RWPE2 (cell line): ENCODE results near the gene DPP10.

Experiments used
- ATAC-seq: fragments of 200-7000 bp; cut with Tn5 transposase; 3 replicates; pipeline ENCODE4 v1.9.1; 2021; ENCODE audit warnings: low read depth
- DNase-seq: peaks from one replicate; pipeline ENCODE4 v3.0.0-alpha.2; 2020; ENCODE audit warnings: low spot score
- H3K27ac ChIP-seq: fragments of 450-650 bp; 2 replicates; pipeline ENCODE4 v1.5.1; 2017; ENCODE audit warnings: mild to moderate bottlenecking; ENCODE audit not compliant: poor library complexity, severe bottlenecking
- H3K27me3 ChIP-seq: fragments of 250-450 bp; sonication (Bioruptor Pico); 2 replicates; pipeline ENCODE4 v1.5.1; 2021; ENCODE audit warnings: mild to moderate bottlenecking, moderate library complexity; ENCODE audit not compliant: insufficient read depth, poor library complexity, severe bottlenecking
- H3K36me3 ChIP-seq: fragments of 250-450 bp; sonication (Bioruptor Pico); 2 replicates; pipeline ENCODE4 v1.5.1; 2020; ENCODE audit warnings: low read depth, mild to moderate bottlenecking, moderate library complexity
- H3K4me1 ChIP-seq: fragments of 250-450 bp; sonication (Bioruptor Pico); 2 replicates; pipeline ENCODE4 v1.5.1; 2021; ENCODE audit warnings: mild to moderate bottlenecking, moderate library complexity; ENCODE audit not compliant: insufficient read depth, poor library complexity, severe bottlenecking
- H3K4me3 ChIP-seq: fragments of 250-450 bp; sonication (Bioruptor Pico); 2 replicates; pipeline ENCODE4 v1.5.1; 2021; ENCODE audit warnings: mild to moderate bottlenecking, moderate library complexity; ENCODE audit not compliant: severe bottlenecking
- H3K9me3 ChIP-seq: fragments of 250-450 bp; sonication (Bioruptor Pico); 2 replicates; pipeline ENCODE4 v1.5.1; 2021; ENCODE audit warnings: mild to moderate bottlenecking, moderate library complexity; ENCODE audit not compliant: severe bottlenecking
- CTCF ChIP-seq: fragments of 450-650 bp; IDR thresholded peaks from one replicate; pipeline ENCODE4 v1.5.1; 2017; ENCODE audit warnings: mild to moderate bottlenecking, moderate library complexity; ENCODE audit not compliant: poor library complexity, severe bottlenecking

The DPP10 gene

GRCh38 chr2:114546531-114546930 lies 104.1 kb downstream of the DPP10 start:
- no peak overlapping the region for H3K27ac ChIP-seq
- no peaks in the 10 kb centered on the region for H3K36me3 ChIP-seq
- H3K9me3 ChIP-seq = no peaks in the 10 kb centered on the region
- H3K4me3 ChIP-seq = no peak overlapping the region
- no peak for TF ChIP-seq CTCF
- no peaks in the 10 kb centered on the region for H3K4me1 ChIP-seq
- no peak for ATAC-seq
- H3K27me3 ChIP-seq = no peaks in the 10 kb centered on the region
- DNase-seq = no peak

GRCh38 chr2:114548151-114548550 lies 105.7 kb downstream of the DPP10 start:
- no peak for ATAC-seq

GRCh38 chr2:114550364-114550763 lies 107.9 kb downstream of the DPP10 start:
- DNase-seq (no peak), ATAC-seq (no peak)
- Histone ChIP-seq H3K27ac (no peak overlapping the region), H3K4me3 (no peak overlapping the region), H3K4me1 (no peaks in the 10 kb centered on the region), H3K27me3 (peaks cover 7% of the 10 kb centered on the region), H3K36me3 (no peaks in the 10 kb centered on the region), H3K9me3 (no peaks in the 10 kb centered on the region)
- no peak for TF ChIP-seq CTCF

More at GRCh38 chr2:114548151-114548550, 105.7 kb downstream of the DPP10 start:
- Histone ChIP-seq H3K36me3 (no peaks in the 10 kb centered on the region), H3K27ac (no peak overlapping the region), H3K4me3 (no peak overlapping the region), H3K27me3 (peaks cover 4% of the 10 kb centered on the region), H3K4me1 (no peaks in the 10 kb centered on the region), H3K9me3 (no peaks in the 10 kb centered on the region)
- no peak for TF ChIP-seq CTCF
- no peak for DNase-seq

GRCh38 chr2:114550895-114551793 lies 108.7 kb downstream of the DPP10 start:
- peaks cover 7% of the 10 kb centered on the region for H3K27me3 ChIP-seq
- H3K4me3 ChIP-seq = no peak overlapping the region
- H3K36me3 ChIP-seq = no peaks in the 10 kb centered on the region
- ATAC-seq (peak; percentile 68), DNase-seq (no peak)
- H3K27ac ChIP-seq = no peak overlapping the region
- H3K9me3 ChIP-seq = no peaks in the 10 kb centered on the region
- H3K4me1 ChIP-seq = no peaks in the 10 kb centered on the region
- TF ChIP-seq CTCF = peak; percentile 73

GRCh38 chr2:114553027-114553426 lies 110.6 kb downstream of the DPP10 start:
- no peak for TF ChIP-seq CTCF
- no peak overlapping the region for H3K27ac ChIP-seq
- H3K4me3 ChIP-seq = no peak overlapping the region
- H3K9me3 ChIP-seq = no peaks in the 10 kb centered on the region
- no peaks in the 10 kb centered on the region for H3K4me1 ChIP-seq
- no peaks in the 10 kb centered on the region for H3K36me3 ChIP-seq
- peaks cover 7% of the 10 kb centered on the region for H3K27me3 ChIP-seq
- DNase-seq = no peak
- no peak for ATAC-seq
